Prostate gland (tissue), 2 donors: ENCODE results near the gene PDE2A. TPM values are rescaled to one million over a fixed set of nuclear protein-coding genes. Genes with fewer than 3 reads are reported as not detected.

ENCODE experiments used
- DNase-seq: peaks from one replicate; pipeline ENCODE4 v3.0.0-alpha.2; 2019; ENCODE audit warnings: low spot score
- H3K27ac ChIP-seq, 2 donors: fragments of 200-600 bp; sonication (generic); 2 replicates each; pipeline ENCODE4 v1.5.1; 2017 to 2019
- H3K27me3 ChIP-seq: fragments of 200-600 bp; sonication (generic); replicated peaks from 2 replicates; pipeline ENCODE4 v1.5.1; 2019; ENCODE audit not compliant: insufficient read depth
- H3K36me3 ChIP-seq, 2 donors: fragments of 200-600 bp; sonication (generic); 1 replicate in 1 of 2; 2 replicates in 1 of 2; pipeline versions ENCODE4 v1.5.1 to v1.8.1; 2017 to 2019
- H3K4me1 ChIP-seq: fragments of 200-600 bp; sonication (generic); replicated peaks from 2 replicates; pipeline ENCODE4 v1.5.1; 2019
- H3K4me3 ChIP-seq, 2 donors: fragments of 200-600 bp; sonication (generic); 2 replicates each; pipeline ENCODE4 v1.5.1; 2017 to 2019
- H3K9me3 ChIP-seq: fragments of 200-600 bp; sonication (generic); 2 replicates; pipeline ENCODE4 v1.5.1; 2017
- CTCF ChIP-seq, 4 experiments: fragments of 200-600 bp in 2 of 4; fragments of 450-650 bp in 2 of 4; sonication (generic) in 2 of 4; IDR thresholded peaks; 1 replicate in 3 of 4; 2 replicates in 1 of 4; pipeline ENCODE4 v1.5.1; 2016 to 2019; ENCODE audit warnings: antibody characterized with exemption in 4 of 4, mild to moderate bottlenecking in 2 of 4, moderate library complexity in 2 of 4
- POLR2A ChIP-seq: fragments of 450-650 bp; IDR thresholded peaks from one replicate; pipeline ENCODE4 v1.6.1; 2016; ENCODE audit warnings: antibody characterized with exemption, mild to moderate bottlenecking
- POLR2AphosphoS5 ChIP-seq: sonication (generic); formaldehyde crosslinking; IDR thresholded peaks from one replicate; pipeline ENCODE4 v1.6.1; 2017; ENCODE audit warnings: antibody characterized with exemption
- WGBS: methylation state at CpG from one replicate; pipeline ENCODE4 v1.1.5; 2018; 5-methylcytosine and 5-hydroxymethylcytosine counted together
- intact Hi-C: fragments of 100-400 bp; cut with DNase I; formaldehyde crosslinking; loops from one replicate; pipeline ENCODE4 v1.14.2; 2022
- total RNA-seq, 2 donors: library from RNA; depleted of rRNA; stranded (reverse); fragments of >200 nt; gene quantifications; one replicate each; pipeline ENCODE4 v1.1.0, GENCODE V29; 2016

PDE2A gene
- total RNA-seq, 2 donors from 2014 or later = 24.2 to 47.7 TPM

DNA sequence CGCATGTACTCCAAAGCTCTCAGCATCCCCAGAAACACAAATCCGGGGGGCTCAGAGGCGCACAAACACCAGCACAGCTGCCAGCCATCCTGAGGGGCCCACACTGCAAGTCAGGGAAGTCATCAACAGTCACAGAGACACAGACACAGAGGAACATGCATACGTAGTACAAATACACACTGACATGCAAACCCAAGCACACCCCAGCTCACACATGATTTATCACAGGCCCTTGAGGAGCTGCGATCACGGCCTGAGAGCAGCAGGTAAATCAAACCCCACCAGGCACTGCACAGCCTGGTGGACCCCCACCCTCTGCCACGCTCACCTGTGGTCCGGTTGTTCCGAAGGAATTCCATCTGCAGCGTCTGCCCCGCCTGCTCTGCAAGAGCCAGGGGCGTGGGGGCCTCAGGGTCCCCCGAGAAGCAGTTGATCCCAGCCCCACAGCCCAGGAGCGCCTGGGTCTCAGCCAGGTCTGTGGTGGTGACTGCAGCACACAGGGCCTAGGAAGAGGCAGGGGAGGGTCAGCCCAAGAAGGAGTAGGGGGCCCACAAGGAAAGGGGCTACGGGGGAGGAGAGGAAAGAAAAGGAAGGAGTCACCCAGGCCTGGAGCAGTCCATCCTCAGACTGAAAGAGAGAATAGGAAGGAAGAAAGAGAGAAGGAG lies 28.5 kb upstream of the PDE2A start:
- no peak overlapping the region for H3K4me3 ChIP-seq
- TF ChIP-seq CTCF (IDR thresholded peaks at IDR 0.05) (no peak), POLR2A (no peak), POLR2AphosphoS5 (no peak)
- 75% methylated on average over 15 of the region's 15 CpGs for WGBS

DNA sequence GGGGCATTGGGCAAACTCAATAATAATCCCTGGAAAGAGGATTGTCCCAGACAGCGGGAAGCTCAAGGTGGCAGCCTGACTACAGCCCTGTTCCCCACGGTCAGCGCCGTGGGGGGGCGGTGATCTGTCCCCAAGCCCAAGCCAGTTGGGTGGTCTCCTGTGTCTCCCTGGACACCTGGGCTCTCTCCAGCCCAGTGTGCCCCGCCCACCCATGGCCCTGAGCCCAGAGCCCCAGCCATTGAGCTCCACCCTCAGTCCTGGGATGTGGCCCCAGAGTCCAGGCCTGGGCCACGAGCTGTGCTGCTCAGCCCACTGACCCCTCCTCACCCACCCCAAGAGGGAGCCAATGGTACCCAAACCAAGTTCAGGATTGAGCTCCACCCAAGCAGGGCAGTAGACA lies 27.9 kb upstream of the PDE2A start:
- 76% methylated on average over 7 of the region's 7 CpGs for WGBS
- Histone ChIP-seq H3K9me3 (no peaks in the 10 kb centered on the region), H3K27me3 (no peaks in the 10 kb centered on the region), H3K4me3 (no peak overlapping the region), H3K27ac (no peak overlapping the region), H3K4me1 (no peaks in the 10 kb centered on the region), H3K36me3 (peaks cover 7% of the 10 kb centered on the region in 2 donors)
- TF ChIP-seq POLR2A (no peak), POLR2AphosphoS5 (no peak), CTCF (IDR thresholded peaks at IDR 0.05) (no peak)
- intact Hi-C loops = no loop called here
- no peak for DNase-seq

More for the DNA sequence above, 28.5 kb upstream of the PDE2A start:
- no peaks in the 10 kb centered on the region for H3K9me3 ChIP-seq
- H3K27me3 ChIP-seq = no peaks in the 10 kb centered on the region
- peak overlapping the region in 1 of 2 donors; percentile 1 for H3K27ac ChIP-seq
- H3K36me3 ChIP-seq = peaks cover 8 to 10% of the 10 kb centered on the region in 2 donors
- H3K4me1 ChIP-seq = no peaks in the 10 kb centered on the region
- intact Hi-C loops = no loop called here
- no peak for DNase-seq

DNA sequence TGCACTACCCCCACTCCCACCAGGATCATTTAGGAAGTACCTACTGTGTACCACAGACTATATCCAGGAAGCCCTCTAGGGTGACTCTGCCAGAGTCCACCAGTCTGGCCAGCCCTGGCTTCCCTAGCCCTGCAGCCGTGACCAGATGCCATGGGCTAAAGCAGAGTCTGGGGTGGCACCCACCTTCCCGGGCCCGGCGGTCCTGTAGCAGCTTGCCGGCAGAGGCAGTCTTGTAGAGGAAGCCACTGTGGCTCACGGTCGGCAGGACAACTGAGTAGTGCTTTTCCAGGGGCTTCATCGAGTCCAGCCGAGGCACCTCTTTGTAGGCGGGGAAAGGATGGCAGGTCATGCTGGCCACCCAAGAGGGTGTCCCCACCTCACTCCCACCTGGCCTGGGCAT lies 27.2 kb upstream of the PDE2A start:
- WGBS = 86% methylated on average over 10 of the region's 10 CpGs
- H3K36me3 ChIP-seq = peaks cover 11% of the 10 kb centered on the region in 2 donors
- TF ChIP-seq CTCF (IDR thresholded peaks at IDR 0.05) (no peak), POLR2A (no peak), POLR2AphosphoS5 (no peak)

DNA sequence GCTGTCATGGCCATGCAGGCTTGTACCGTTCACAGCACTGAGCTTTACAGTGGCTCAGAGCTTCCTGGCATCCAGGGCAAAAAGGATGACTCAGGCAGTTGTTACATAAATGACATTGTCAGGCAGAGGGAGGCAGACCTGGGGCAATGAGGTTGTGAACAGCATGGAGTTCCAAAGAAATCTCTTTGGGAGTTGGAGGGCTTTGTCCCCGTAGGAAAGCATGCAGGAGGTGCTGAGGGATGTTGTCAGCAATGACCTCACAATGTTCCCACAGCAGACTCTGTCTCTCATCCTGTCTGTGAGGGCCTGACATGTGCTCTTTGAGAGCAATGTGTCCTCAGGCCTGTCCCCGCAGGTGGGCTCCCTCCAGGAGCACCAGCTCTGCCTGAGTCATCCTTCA lies 25.9 kb upstream of the PDE2A start:
- peaks cover 16 to 22% of the 10 kb centered on the region in 2 donors for H3K36me3 ChIP-seq
- H3K4me1 ChIP-seq = no peaks in the 10 kb centered on the region
- WGBS = 73% methylated on average over 3 of the region's 3 CpGs
- no peak overlapping the region for H3K27ac ChIP-seq
- TF ChIP-seq POLR2AphosphoS5 (no peak), POLR2A (no peak), CTCF (IDR thresholded peaks at IDR 0.05) (no peak)
- H3K9me3 ChIP-seq = no peaks in the 10 kb centered on the region
- intact Hi-C loops = no loop called here
- no peak for DNase-seq
- H3K27me3 ChIP-seq = no peaks in the 10 kb centered on the region
- H3K4me3 ChIP-seq = no peak overlapping the region

More for the DNA sequence above, 27.2 kb upstream of the PDE2A start:
- H3K27me3 ChIP-seq = no peaks in the 10 kb centered on the region
- no peaks in the 10 kb centered on the region for H3K9me3 ChIP-seq
- intact Hi-C loops = no loop called here
- DNase-seq = no peak
- no peaks in the 10 kb centered on the region for H3K4me1 ChIP-seq
- H3K27ac ChIP-seq = no peak overlapping the region
- H3K4me3 ChIP-seq = no peak overlapping the region

DNA sequence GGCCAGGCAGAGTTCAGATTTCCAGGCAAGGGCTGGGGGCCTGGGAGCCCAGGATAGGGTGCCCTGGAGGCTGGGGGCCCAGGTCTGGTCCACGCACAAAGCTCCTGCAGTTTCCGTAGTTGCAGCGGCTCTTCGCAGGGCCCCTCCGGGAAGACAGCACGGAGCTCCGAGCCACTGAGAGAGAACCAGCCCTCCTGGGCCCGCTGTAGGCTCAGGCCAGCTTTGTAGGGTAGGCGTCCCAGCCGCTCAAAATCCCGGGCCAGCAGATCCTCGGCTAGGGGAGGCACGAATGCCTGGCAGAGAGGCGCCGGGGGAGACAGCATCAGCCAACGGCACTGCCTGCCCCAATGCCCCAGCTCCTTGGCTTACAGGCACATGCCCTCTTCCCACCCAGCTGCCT lies 23.6 kb upstream of the PDE2A start:
- TF ChIP-seq CTCF (IDR thresholded peaks at IDR 0.05) (no peak), POLR2A (no peak), POLR2AphosphoS5 (no peak)
- Histone ChIP-seq H3K27me3 (no peaks in the 10 kb centered on the region), H3K36me3 (peaks cover 21 to 39% of the 10 kb centered on the region in 2 donors), H3K4me3 (no peak overlapping the region), H3K27ac (no peak overlapping the region), H3K9me3 (no peaks in the 10 kb centered on the region), H3K4me1 (no peaks in the 10 kb centered on the region)
- no peak for DNase-seq
- intact Hi-C loops = no loop called here
- 91% methylated on average over 16 of the region's 16 CpGs for WGBS
